Suprapubic skin (tissue), 2 donors: ENCODE results near the gene MEIKIN.

Experiments
- EP300 ChIP-seq: sonication (generic); formaldehyde crosslinking; IDR thresholded peaks from one replicate; pipeline ENCODE4 v1.6.1; 2017; ENCODE audit warnings: antibody characterized with exemption
- POLR2A ChIP-seq, 2 donors: fragments of 450-650 bp; IDR thresholded peaks; one replicate each; pipeline ENCODE4 v1.6.1; 2017; ENCODE audit warnings: antibody characterized with exemption in 2 of 2, mild to moderate bottlenecking in 2 of 2, moderate library complexity in 2 of 2

DNA sequence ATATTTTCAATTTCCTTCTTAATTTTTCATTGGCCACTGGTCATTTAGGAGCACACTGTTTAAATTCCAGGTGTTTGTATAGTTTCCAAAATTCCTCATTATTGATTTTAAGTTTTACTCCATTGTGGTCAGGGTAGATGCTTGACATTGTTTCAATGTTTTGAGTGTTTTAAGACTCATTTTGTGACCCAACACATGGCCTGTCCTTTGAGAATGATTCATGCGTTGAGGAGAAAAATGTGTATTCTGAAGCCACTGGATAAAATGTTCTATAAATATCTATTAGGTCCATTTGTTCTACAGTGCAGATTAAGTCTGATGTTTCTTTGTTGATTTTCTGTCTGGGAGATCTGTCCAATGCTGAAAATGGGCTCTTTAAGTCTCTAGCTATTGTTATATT, 124.2 kb downstream of the MEIKIN start:
- TF ChIP-seq POLR2A (IDR thresholded peaks at IDR 0.05) (no peak), EP300 (no peak)
